H9 (cell line): ENCODE results near the gene ODC1. TPM values are rescaled to one million over a fixed set of nuclear protein-coding genes. Genes with fewer than 3 reads are reported as not detected.

ENCODE experiments used
- DNase-seq: peaks from one replicate; pipeline ENCODE4 v3.0.0-alpha.2; 2017
- H2AFZ ChIP-seq: one replicate; pipeline ENCODE4 v1.6.1; 2013; ENCODE audit warnings: mild to moderate bottlenecking, low read length, control low read depth, moderate library complexity
- H2AK5ac ChIP-seq: 2 replicates; pipeline ENCODE4 v1.6.1; 2013; ENCODE audit warnings: low read length, control low read depth, mixed read lengths; ENCODE audit not compliant: insufficient read length
- H2BK120ac ChIP-seq: one replicate; pipeline ENCODE4 v1.6.1; 2013; ENCODE audit warnings: low read depth, mild to moderate bottlenecking, low read length, control low read depth, inconsistent platforms; ENCODE audit not compliant: poor library complexity, severe bottlenecking
- H2BK12ac ChIP-seq: 2 replicates; pipeline ENCODE4 v1.6.1; 2013; ENCODE audit warnings: low read length, control low read depth, mixed read lengths, low read depth; ENCODE audit not compliant: insufficient read length
- H2BK15ac ChIP-seq: 2 replicates; pipeline ENCODE4 v1.6.1; 2013; ENCODE audit warnings: low read depth, low read length, control low read depth
- H2BK20ac ChIP-seq: one replicate; pipeline ENCODE4 v1.6.1; 2013; ENCODE audit warnings: low read depth, mild to moderate bottlenecking, low read length, control low read depth, inconsistent platforms; ENCODE audit not compliant: poor library complexity, severe bottlenecking
- H2BK5ac ChIP-seq: 2 replicates; pipeline ENCODE4 v1.6.1; 2013; ENCODE audit warnings: low read length, control low read depth, mixed read lengths; ENCODE audit not compliant: insufficient read length
- H3K14ac ChIP-seq: 2 replicates; pipeline ENCODE4 v1.6.1; 2013; ENCODE audit warnings: low read length, control low read depth; ENCODE audit not compliant: insufficient read depth
- H3K18ac ChIP-seq: 2 replicates; pipeline ENCODE4 v1.6.1; 2013; ENCODE audit warnings: low read depth, mild to moderate bottlenecking, mixed read lengths, low read length, control low read depth; ENCODE audit not compliant: insufficient read length
- H3K23ac ChIP-seq: 2 replicates; pipeline ENCODE4 v1.6.1; 2013; ENCODE audit warnings: low read length, control low read depth, mixed read lengths, low read depth; ENCODE audit not compliant: insufficient read length
- H3K23me2 ChIP-seq: 2 replicates; pipeline ENCODE4 v1.6.1; 2013; ENCODE audit warnings: low read depth, mild to moderate bottlenecking, mixed read lengths, low read length, control low read depth; ENCODE audit not compliant: insufficient read length, poor library complexity, severe bottlenecking
- H3K27ac ChIP-seq: 2 replicates; pipeline ENCODE4 v1.5.1; 2013; ENCODE audit warnings: low read length, control low read depth, mixed read lengths, low read depth; ENCODE audit not compliant: insufficient read length
- H3K27me3 ChIP-seq: 2 replicates; pipeline ENCODE4 v1.6.1; 2013; ENCODE audit warnings: low read length, control low read depth, inconsistent platforms; ENCODE audit not compliant: insufficient read depth
- H3K4ac ChIP-seq: 2 replicates; pipeline ENCODE4 v1.6.1; 2013; ENCODE audit warnings: low read depth, mild to moderate bottlenecking, control low read depth, inconsistent platforms, low read length, moderate library complexity
- H3K4me1 ChIP-seq: 2 replicates; pipeline ENCODE4 v1.6.1; 2013; ENCODE audit warnings: low read length, control low read depth, inconsistent platforms; ENCODE audit not compliant: insufficient read depth
- H3K4me2 ChIP-seq: 2 replicates; pipeline ENCODE4 v1.6.1; 2013; ENCODE audit warnings: low read length, control low read depth, mixed read lengths; ENCODE audit not compliant: insufficient read length, insufficient read depth
- H3K56ac ChIP-seq: 2 replicates; pipeline ENCODE4 v1.6.1; 2013; ENCODE audit warnings: low read depth, mild to moderate bottlenecking, mixed read lengths, low read length, control low read depth; ENCODE audit not compliant: insufficient read length
- H3K79me1 ChIP-seq: 2 replicates; pipeline ENCODE4 v1.6.1; 2013; ENCODE audit warnings: low read depth, mild to moderate bottlenecking, moderate library complexity, low read length, control low read depth, inconsistent platforms; ENCODE audit not compliant: insufficient read depth, poor library complexity, severe bottlenecking
- H3K79me2 ChIP-seq: 2 replicates; pipeline ENCODE4 v1.6.1; 2013; ENCODE audit warnings: low read length, control low read depth, inconsistent platforms; ENCODE audit not compliant: insufficient read depth
- H3K9ac ChIP-seq: 2 replicates; pipeline ENCODE4 v1.6.1; 2013; ENCODE audit warnings: low read length, control low read depth, mixed read lengths; ENCODE audit not compliant: insufficient read length; ENCODE audit errors: extremely low read depth
- H3K9me3 ChIP-seq: one replicate; pipeline ENCODE4 v1.6.1; 2013; ENCODE audit warnings: low read depth, low read length, inconsistent platforms; ENCODE audit not compliant: control insufficient read depth
- H3T11ph ChIP-seq: one replicate; pipeline ENCODE4 v1.6.1; 2013; ENCODE audit warnings: mild to moderate bottlenecking, low read length, control low read depth, inconsistent platforms
- H4K20me1 ChIP-seq: one replicate; pipeline ENCODE4 v1.6.1; 2013; ENCODE audit not compliant: control insufficient read depth, insufficient read length, insufficient read depth
- H4K5ac ChIP-seq: 2 replicates; pipeline ENCODE4 v1.6.1; 2013; ENCODE audit warnings: low read depth, mild to moderate bottlenecking, mixed read lengths, low read length, control low read depth; ENCODE audit not compliant: insufficient read length
- H4K8ac ChIP-seq: replicated peaks from 2 replicates; pipeline ENCODE4 v1.6.1; 2013; ENCODE audit warnings: low read length, control low read depth, mixed read lengths, low read depth; ENCODE audit not compliant: insufficient read length
- H4K91ac ChIP-seq: 2 replicates; pipeline ENCODE4 v1.6.1; 2013; ENCODE audit warnings: low read depth, mild to moderate bottlenecking, moderate library complexity, mixed read lengths, low read length, control low read depth; ENCODE audit not compliant: insufficient read length
- H3K27ac Mint-ChIP-seq, 3 experiments: 2 replicates in 2 of 3; 3 replicates in 1 of 3; pipeline ENCODE4 v1.8.0; 2020 to 2021; ENCODE audit warnings: mixed read lengths in 3 of 3, mild to moderate bottlenecking in 1 of 3, moderate library complexity in 1 of 3
- H3K27me3 Mint-ChIP-seq: 2 replicates; pipeline ENCODE4 v1.8.0; 2021; ENCODE audit warnings: low read depth, mild to moderate bottlenecking, moderate library complexity, mixed read lengths
- H3K36me3 Mint-ChIP-seq, 3 experiments: 2 replicates in 2 of 3; 3 replicates in 1 of 3; pipeline ENCODE4 v1.8.0; 2020 to 2021; ENCODE audit warnings: low read depth in 3 of 3, mixed read lengths in 3 of 3; ENCODE audit not compliant: insufficient read depth in 1 of 3
- H3K4me1 Mint-ChIP-seq, 2 experiments: 2 replicates each; pipeline ENCODE4 v1.8.0; 2020; ENCODE audit warnings: mixed read lengths in 2 of 2
- H3K4me3 Mint-ChIP-seq, 2 experiments: 2 replicates in 1 of 2; 3 replicates in 1 of 2; pipeline ENCODE4 v1.8.0; 2020 to 2021; ENCODE audit warnings: mild to moderate bottlenecking in 2 of 2, mixed read lengths in 2 of 2, moderate library complexity in 1 of 2
- H3K9me3 Mint-ChIP-seq, 2 experiments: 2 replicates in 1 of 2; 3 replicates in 1 of 2; pipeline ENCODE4 v1.8.0; 2020; ENCODE audit warnings: mild to moderate bottlenecking in 2 of 2, mixed read lengths in 2 of 2, moderate library complexity in 1 of 2
- WGBS: extraction: QIAGEN DNeasy Blood & Tissue Kit; methylation state at CpG from one replicate; pipeline ENCODE4 v1.1.7; 2013; ENCODE audit warnings: missing lambda C conversion rate, low lambda C conversion rate, mixed read lengths; ENCODE audit not compliant: insufficient read length; ENCODE audit errors: extremely low coverage; 5-methylcytosine and 5-hydroxymethylcytosine counted together
- total RNA-seq: library from RNA; stranded (reverse); gene quantifications from 2 replicates; pipeline ENCODE4 v1.2.1, GENCODE V29; 2021
- TF ChIP-seq, protein P1 (sequence below): fragments of 200-600 bp; sonication (generic); conservative IDR thresholded peaks from 3 replicates; pipeline ENCODE4 v1.8.0; 2021; ENCODE audit warnings: antibody characterized with exemption, mild to moderate bottlenecking

ODC1 gene
- total RNA-seq, 1 experiment from 2014 or later = 48.3 TPM

GRCh38 chr2:10435820-10436204 lies 12.3 kb downstream of the ODC1 start:
- peaks cover 7 to 14% (median 13%) of the 10 kb centered on the region in 3 experiments; a peak in 5 of 7 replicates for H3K36me3 Mint-ChIP-seq
- peaks cover 14% of the 10 kb centered on the region for H3K27me3 Mint-ChIP-seq
- DNase-seq = no peak

More at GRCh38 chr2:10435820-10436204, 12.3 kb downstream of the ODC1 start:
- Histone ChIP-seq H2BK5ac (no peak overlapping the region), H3K18ac (no peak overlapping the region), H3K4me2 (no peak overlapping the region), H2BK20ac (no peak overlapping the region), H2AFZ (no peak overlapping the region), H3K23me2 (no peaks in the 10 kb centered on the region), H4K20me1 (no peaks in the 10 kb centered on the region), H4K8ac (no peak overlapping the region), H3K9me3 (no peaks in the 10 kb centered on the region), H2AK5ac (no peak overlapping the region), H4K91ac (no peak overlapping the region), H3K23ac (no peak overlapping the region), H2BK120ac (no peak overlapping the region), H2BK15ac (no peak overlapping the region), H2BK12ac (no peak overlapping the region), H3K4me1 (no peaks in the 10 kb centered on the region), H3K27me3 (no peaks in the 10 kb centered on the region), H3K4ac (no peak overlapping the region), H4K5ac (no peak overlapping the region), H3K79me1 (no peaks in the 10 kb centered on the region), H3T11ph (no peak overlapping the region), H3K9ac (no peak overlapping the region), H3K14ac (no peak overlapping the region; the same call in 1 of the 2 replicates), H3K27ac (no peak overlapping the region), H3K56ac (no peak overlapping the region), H3K79me2 (no peaks in the 10 kb centered on the region)
- TF ChIP-seq, protein P1, sequence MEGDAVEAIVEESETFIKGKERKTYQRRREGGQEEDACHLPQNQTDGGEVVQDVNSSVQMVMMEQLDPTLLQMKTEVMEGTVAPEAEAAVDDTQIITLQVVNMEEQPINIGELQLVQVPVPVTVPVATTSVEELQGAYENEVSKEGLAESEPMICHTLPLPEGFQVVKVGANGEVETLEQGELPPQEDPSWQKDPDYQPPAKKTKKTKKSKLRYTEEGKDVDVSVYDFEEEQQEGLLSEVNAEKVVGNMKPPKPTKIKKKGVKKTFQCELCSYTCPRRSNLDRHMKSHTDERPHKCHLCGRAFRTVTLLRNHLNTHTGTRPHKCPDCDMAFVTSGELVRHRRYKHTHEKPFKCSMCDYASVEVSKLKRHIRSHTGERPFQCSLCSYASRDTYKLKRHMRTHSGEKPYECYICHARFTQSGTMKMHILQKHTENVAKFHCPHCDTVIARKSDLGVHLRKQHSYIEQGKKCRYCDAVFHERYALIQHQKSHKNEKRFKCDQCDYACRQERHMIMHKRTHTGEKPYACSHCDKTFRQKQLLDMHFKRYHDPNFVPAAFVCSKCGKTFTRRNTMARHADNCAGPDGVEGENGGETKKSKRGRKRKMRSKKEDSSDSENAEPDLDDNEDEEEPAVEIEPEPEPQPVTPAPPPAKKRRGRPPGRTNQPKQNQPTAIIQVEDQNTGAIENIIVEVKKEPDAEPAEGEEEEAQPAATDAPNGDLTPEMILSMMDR = no peak
- Mint-ChIP-seq H3K4me1 (peaks cover 6% of the 10 kb centered on the region in 2 experiments; a peak in 3 of 4 replicates), H3K9me3 (peaks cover 0 to 4% of the 10 kb centered on the region in 2 experiments; a peak in 1 of 5 replicates), H3K27ac (no peak overlapping the region), H3K4me3 (no peak overlapping the region)
- WGBS = no CpG with 5 or more reads among the region's 14 CpGs
